Eye (tissue), 1 donor: ENCODE results near the gene THRB.

Source experiments
- DNase-seq: peaks from one replicate; pipeline ENCODE4 v3.0.0-alpha.2; 2015

THRB gene

GRCh38 chr3:24494618-24495325, at the start of gene THRB:
THRB (minus strand) TSS chr3:24494850.
- peak; percentile 91 for DNase-seq

DNA sequence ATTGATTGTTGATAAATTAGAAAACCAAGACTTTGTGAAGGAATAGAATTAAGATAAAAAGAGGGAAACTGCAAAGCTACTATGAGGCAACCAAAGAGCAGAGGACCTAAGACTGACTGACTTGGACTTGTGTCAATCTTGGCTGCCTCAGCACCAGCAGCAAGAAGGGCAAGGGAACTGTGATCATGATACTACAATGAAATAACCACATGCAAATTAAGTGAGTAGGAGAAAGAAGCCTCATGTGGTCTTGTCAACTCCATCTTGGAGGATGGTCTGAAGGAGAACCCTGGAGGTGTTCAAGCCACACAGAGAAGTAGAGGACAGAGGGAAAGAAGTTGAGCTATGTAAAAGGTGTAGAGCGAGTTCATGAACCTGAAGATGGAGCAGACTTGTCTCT, 47.3 kb upstream of the THRB start:
- DNase-seq, result no peak

DNA sequence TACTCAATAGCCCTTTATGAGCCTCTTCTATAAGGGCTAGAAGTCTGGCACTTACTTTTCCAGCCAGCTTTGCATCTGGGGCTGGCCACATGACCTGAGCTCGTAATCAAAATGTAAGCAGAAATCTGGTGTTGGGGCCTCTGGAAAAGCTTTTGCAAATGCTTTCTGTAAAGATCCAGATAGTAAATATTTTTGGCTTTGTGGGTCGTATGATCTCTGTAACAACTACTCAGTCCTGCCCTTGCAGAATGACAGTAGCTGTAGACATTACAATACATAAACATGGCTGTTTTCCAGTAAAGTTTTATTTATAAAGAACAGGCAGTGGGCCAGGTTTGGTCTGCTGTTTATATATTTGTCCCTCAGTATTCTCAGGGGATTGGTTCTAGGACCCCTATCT, 46.2 kb upstream of the THRB start:
- DNase-seq, result no peak

- DNase-seq, result no peak
These were observed 45.0 kb upstream of the THRB start for GRCh38 chr3:24539699-24540098.

- no peak for DNase-seq
These were observed 44.2 kb upstream of the THRB start for GRCh38 chr3:24538891-24539290.

GRCh38 chr3:24533561-24534193, 39.0 kb upstream of the THRB start:
- peak; percentile 28 for DNase-seq

DNA sequence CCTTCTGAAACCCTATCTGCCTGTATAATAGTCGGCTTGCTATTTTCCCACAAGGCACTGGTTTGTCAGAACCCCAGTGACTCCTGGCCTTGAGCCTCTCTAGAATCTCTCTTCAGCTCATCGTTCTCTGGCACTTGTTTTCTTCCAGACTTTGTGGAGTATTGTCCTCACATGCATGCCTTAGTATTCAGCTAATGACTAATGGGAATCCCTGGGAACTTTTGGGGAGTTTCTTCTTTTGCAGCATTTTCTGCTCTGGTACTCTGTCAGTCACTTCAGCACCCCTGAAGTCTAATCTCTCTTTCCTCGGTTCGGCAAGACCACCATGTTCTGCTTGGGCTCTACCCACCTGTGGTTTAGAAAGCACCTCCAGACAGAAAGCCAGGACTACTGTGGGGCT, 35.8 kb upstream of the THRB start:
- DNase-seq, result no peak

DNA sequence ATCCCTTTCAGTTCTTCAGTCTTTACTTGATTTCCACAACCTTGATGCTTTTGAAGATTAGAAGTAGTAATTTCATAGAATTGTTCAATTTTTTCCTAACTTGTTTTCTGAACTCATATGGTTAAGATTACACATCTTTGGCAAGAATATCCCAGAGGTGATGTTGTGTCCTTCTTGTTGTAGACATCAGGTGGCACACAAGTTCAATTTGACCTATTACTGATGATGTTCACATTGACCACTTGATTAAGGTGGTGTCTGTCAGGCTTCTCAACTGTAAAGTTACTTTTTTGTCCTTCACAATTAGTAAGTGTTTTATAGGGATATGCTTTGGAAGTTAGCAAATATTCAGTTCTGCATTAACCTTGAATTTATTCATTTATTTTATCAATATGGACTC, 34.6 kb upstream of the THRB start:
- no peak for DNase-seq

GRCh38 chr3:24526640-24527212, 32.1 kb upstream of the THRB start:
- peak; percentile 26 for DNase-seq

GRCh38 chr3:24525557-24525956, 30.9 kb upstream of the THRB start:
- no peak for DNase-seq

DNA sequence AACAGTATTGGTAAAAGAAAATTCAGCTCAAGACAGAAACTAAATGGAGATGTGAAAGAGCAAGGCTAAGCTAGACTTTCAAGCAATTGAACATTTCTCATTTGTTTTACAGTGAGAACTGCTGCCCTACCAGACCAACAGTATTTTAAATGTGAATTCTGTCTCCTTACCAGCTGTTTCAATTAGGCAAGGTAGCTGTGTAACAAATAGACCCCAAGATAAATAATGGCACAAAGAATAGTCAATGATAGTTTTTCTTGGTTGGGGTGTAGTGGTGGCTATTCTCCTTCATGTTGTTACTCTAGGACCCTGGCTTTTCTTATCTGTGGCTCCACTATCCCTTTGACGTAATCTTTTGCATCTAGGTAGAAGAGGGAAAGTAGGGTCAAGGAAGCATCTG, 30.4 kb upstream of the THRB start:
- no peak for DNase-seq

DNA sequence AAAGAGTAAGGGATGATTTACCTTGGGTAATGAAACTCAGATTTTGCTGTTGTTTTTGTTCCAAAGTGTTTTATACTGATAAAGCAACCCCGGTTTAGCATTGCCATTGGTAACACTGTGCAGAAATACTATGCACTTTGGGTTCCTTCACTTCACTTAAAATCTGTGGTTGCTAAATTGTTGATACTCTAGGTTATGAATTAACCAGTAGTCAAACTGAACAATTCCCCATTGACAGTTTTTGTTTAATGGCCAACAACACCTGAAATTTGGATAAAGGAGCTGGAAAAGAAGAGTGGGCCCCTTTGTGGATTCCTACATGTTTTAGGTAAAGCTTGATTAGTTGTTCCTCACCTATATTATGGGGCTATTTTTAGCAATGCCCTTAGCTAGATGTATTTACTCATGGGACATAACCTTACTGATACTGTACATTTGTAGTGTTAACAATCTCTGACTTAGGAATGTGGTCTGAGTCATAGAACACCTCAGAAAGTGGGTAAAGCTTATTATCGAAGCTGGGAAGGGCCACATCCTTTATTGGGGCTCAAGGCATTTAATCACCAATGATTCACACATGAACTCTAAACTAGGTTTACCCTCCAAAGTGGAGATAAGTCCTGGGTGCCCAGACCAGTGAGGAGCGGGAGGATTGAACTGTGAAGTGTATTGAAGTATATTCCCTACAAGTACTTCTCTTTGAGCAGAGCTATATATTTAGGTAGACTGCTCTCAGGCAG, 29.5 kb upstream of the THRB start:
- no peak for DNase-seq

DNA sequence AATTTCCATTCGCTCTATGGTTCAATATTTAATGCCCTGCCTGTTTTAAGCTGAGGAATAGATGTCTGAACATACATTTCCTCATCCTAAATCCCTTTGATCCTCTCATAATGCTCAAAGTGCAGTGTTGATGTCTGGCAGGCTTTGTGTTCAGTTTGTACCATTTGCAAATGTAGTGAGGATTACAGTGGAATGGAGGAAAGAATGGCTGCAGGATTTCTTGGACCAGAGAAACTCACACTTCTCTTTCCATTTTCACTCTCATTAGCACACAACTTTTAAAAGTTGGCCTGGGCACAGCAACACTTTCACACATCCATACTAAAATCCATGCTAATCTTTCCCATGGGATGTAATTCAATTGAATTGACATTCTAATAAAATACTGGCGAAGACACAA, 28.6 kb upstream of the THRB start:
- no peak for DNase-seq

DNA sequence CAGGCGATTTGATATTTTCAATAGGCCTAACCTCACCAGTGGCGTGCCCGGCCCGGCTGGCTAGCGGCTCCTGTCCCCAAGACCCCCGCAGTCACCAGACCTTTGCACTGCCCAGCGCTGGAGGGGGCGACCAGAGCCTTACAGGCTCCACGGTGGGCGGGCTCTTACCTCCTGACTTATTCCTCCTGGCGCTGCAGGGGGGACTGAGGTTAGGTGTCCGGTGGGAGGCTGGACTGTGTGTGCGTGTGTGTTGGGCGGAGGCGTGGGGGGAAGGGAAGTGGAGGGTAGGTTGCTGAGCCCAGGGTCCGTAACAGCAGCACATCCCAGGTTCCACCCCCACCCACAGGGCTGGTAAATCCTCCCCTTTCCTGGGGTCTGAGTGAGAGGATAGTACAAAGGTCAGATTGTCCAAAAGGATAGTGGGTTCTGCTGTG, 27.5 kb upstream of the THRB start:
- DNase-seq, result no peak

GRCh38 chr3:24521420-24522145, 26.9 kb upstream of the THRB start:
- DNase-seq, result peak; percentile 82

DNA sequence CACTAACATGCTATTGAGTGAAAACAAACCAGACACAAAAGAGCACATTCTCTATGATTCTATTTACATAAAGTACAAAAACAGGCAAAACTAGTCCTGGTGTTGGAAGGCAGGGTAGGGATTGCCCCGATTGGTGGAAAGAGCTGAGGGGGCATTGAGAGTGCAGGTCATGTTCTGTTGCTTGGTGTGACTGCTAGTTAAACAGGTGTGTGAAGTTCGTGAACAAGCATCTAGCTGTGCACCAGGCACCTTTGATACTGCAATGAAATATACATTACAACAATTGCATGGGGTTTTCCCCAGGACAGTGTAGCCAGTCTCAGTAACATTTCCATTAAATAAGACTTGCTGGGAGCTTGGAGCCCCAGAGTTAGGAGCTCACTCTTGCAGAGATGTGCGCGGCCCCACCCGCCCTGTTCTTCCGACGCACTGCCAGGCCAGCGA, 26.3 kb upstream of the THRB start:
- no peak for DNase-seq

DNA sequence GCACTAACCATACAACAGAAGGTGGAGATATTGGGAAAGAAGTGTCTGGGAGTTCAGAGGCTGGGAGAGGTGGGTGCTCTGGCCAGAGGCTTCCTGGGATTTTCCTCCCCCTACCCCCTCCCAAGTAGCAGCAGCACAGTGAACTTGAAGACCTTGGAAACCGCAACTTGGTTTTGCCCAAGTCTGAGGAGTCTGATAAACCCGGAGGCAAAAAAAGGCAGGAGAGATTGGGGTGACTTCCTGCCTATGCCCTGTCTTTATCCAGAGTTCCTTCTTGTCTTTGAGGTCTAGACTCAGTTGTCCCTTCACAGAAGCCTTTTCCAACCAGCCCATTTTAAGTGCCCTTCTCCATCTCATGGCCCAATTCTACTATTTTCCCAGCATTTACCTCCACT, 25.4 kb upstream of the THRB start:
- DNase-seq, result no peak

GRCh38 chr3:24519368-24520100, 24.9 kb upstream of the THRB start:
- DNase-seq, result peak; percentile 56

GRCh38 chr3:24518990-24519367, 24.3 kb upstream of the THRB start:
- DNase-seq, result no peak

GRCh38 chr3:24514119-24514518, 19.5 kb upstream of the THRB start:
- DNase-seq, result no peak

DNA sequence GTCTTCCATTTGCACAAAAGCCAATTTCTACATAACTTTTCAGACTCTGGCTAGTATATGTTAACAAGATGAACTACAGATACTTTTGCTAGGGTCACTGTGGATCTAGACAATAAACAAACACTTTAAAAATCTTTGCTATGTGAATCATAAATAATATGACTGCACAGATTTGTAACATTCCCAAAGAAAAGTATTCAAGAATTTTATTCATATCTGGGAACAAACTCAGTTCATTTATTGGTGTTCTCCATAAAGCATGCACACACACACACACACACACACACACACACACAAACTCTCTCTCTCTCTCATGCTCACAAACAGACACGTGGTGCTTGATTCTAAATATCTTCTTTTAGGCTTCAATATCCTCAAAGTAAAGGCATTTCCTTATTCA, 18.8 kb upstream of the THRB start:
- DNase-seq, result no peak

DNA sequence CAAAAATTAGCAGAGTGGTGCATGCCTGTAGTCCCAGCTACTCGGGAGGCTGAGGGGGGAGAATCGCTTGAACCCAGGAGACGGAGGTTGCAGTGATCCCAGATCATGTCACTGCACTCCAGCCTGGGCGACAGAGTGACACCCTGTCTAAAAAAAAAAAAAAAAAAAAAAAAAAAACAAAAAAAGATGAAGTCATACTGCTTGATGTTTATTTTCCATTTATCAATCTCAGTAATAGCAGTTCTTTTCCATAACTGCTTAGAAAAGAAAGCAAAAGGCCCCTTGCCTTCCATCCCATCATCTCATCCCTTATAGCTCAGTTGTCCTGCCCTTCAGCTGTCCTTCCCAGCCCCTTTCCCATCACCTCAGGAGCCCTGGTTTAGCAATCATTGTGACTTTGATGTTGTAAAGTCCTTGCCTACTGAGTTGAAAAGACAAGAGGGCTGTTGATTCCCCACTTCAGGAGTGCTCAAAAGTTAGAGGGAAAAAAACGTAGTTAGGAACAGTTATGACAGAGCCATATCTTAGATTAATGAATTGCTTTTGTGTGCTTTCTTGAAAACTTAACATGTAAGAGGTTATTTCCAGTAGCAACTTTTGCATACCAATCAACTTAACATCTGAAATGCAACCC, 18.0 kb upstream of the THRB start:
- DNase-seq, result no peak
